Activated CD4-positive, alpha-beta T cell treated with anti-CD3 and anti-CD28 coated beads for 24 hours (primary cell): Measurements from ENCODE around the gene KLHDC9.
"Not testable (repeated sequence)": the region's sequence is repeated elsewhere in the genome, so short reads cannot be mapped to it uniquely, and the experiment has no call there.

Experiments used
- DNase-seq, 2 donors: peaks; one replicate each; pipeline ENCODE4 v3.0.0-alpha.2; 2020; ENCODE audit warnings: low read depth in 2 of 2

The KLHDC9 gene

GRCh38 chr1:161096015-161096414 lies 2.1 kb upstream of the KLHDC9 start:
- no peak for DNase-seq

GRCh38 chr1:161096530-161096929 lies 1.6 kb upstream of the KLHDC9 start:
- DNase-seq = no peak

- no peak for DNase-seq
These were observed 1.1 kb downstream of the KLHDC9 start for GRCh38 chr1:161099090-161099802.

GRCh38 chr1:161100556-161100955 lies 2.4 kb downstream of the KLHDC9 start:
- DNase-seq = no peak

- no peak for DNase-seq
These were observed 8.3 kb downstream of the KLHDC9 start for GRCh38 chr1:161106431-161106830.

- no peak for DNase-seq
These were observed 13.0 kb downstream of the KLHDC9 start for GRCh38 chr1:161111117-161111516.

GRCh38 chr1:161111527-161111926 lies 13.4 kb downstream of the KLHDC9 start:
- DNase-seq = no peak

- no peak for DNase-seq
These were observed 15.8 kb downstream of the KLHDC9 start for GRCh38 chr1:161113915-161114314.

GRCh38 chr1:161114556-161114955 lies 16.4 kb downstream of the KLHDC9 start:
- DNase-seq = no peak

- no peak for DNase-seq
These were observed 17.1 kb downstream of the KLHDC9 start for GRCh38 chr1:161115132-161115711.

GRCh38 chr1:161115961-161116360 lies 17.8 kb downstream of the KLHDC9 start:
- DNase-seq = not testable (repeated sequence)

GRCh38 chr1:161117759-161118581 lies 19.8 kb downstream of the KLHDC9 start, which contains the start of the genes NIT1 and PFDN2:
Gene NIT1, plus strand, starts transcription at chr1:161118105. Its CDS starts 72 bp downstream, at chr1:161118177.
Gene PFDN2, minus strand, starts transcription at chr1:161118037. Its CDS starts 11 bp downstream, at chr1:161118026.
- DNase-seq = peak; percentile 72 to 82

GRCh38 chr1:161119092-161119903 lies 21.1 kb downstream of the KLHDC9 start:
- DNase-seq = peak in 1 of 2 donors; percentile 55

GRCh38 chr1:161121042-161121650 lies 23.0 kb downstream of the KLHDC9 start:
- DNase-seq = no peak

- DNase-seq = no peak
These were observed 23.7 kb downstream of the KLHDC9 start for GRCh38 chr1:161121834-161122233.

GRCh38 chr1:161122967-161123366 lies 24.8 kb downstream of the KLHDC9 start:
- no peak for DNase-seq

GRCh38 chr1:161127649-161128048 lies 29.5 kb downstream of the KLHDC9 start:
- no peak for DNase-seq

GRCh38 chr1:161128591-161129420 lies 30.6 kb downstream of the KLHDC9 start:
- DNase-seq = no peak

GRCh38 chr1:161130266-161130665 lies 32.1 kb downstream of the KLHDC9 start:
- no peak for DNase-seq
